Mammary epithelial cell (primary cell): ENCODE measurements around the gene NUP210L.

Source experiments
- CTCF ChIP-seq, 2 donors: IDR thresholded peaks in 1 of 2; conservative IDR thresholded peaks in 1 of 2; 2 replicates each; pipeline ENCODE4 v1.5.1; 2011 to 2012; ENCODE audit warnings: inconsistent platforms in 2 of 2, low read length in 2 of 2, mild to moderate bottlenecking in 2 of 2, control low read depth in 1 of 2, low read depth in 1 of 2; ENCODE audit not compliant: insufficient read depth in 1 of 2; ENCODE audit errors: extremely low read depth in 1 of 2
- EZH2 ChIP-seq: IDR thresholded peaks from 2 replicates; pipeline ENCODE4 v1.6.1; 2012; ENCODE audit warnings: low read length, inconsistent platforms, borderline replicate concordance

- TF ChIP-seq CTCF (conservative IDR thresholded peaks at IDR 0.05 in 1 of 2, IDR thresholded peaks at IDR 0.05 in 1 of 2; ENCODE audit: extremely low read depth in 1 of 2, insufficient read depth in 1 of 2, low read depth in 1 of 2, low read length in 2 of 2) (no peak), EZH2 (no peak)
Observed at GRCh38 chr1:153995202-153995601, 159.7 kb downstream of the NUP210L start.
